PC-3 (cell line): ENCODE results near the gene ZMIZ1.

Experiments
- CTCF ChIP-seq: fragments of 300-600 bp; sonication (generic); conservative IDR thresholded peaks from 2 replicates; pipeline ENCODE4 v1.5.1; 2017; ENCODE audit warnings: antibody characterized with exemption, low read depth, mild to moderate bottlenecking, low read length
- EZH2 ChIP-seq: fragments of 300-600 bp; sonication (generic); IDR thresholded peaks from one replicate; pipeline ENCODE4 v1.6.1; 2017; ENCODE audit warnings: antibody characterized with exemption, mild to moderate bottlenecking, low read length; ENCODE audit not compliant: unreplicated experiment
- EZH2phosphoT487 ChIP-seq: fragments of 300-600 bp; sonication (generic); IDR thresholded peaks from 2 replicates; pipeline ENCODE4 v1.6.1; 2018; ENCODE audit warnings: mild to moderate bottlenecking, antibody characterized with exemption, low read length, borderline replicate concordance

GRCh38 chr10:79348640-79348988, 279.8 kb downstream of the ZMIZ1 start:
- TF ChIP-seq CTCF = no peak
- TF ChIP-seq EZH2 = no peak
- TF ChIP-seq EZH2phosphoT487 = no peak
